ENCODE results near the gene PHACTR2.

- no peak for TF ChIP-seq CTCF (IDR thresholded peaks at IDR 0.05)
- no peak for TF ChIP-seq EP300 (IDR thresholded peaks at IDR 0.05)
These were observed 128.7 kb downstream of the PHACTR2 start for GRCh38 chr6:143806282-143807102.

All from ovary (tissue), 3 donors.